Right hindlimb (tissue), 1 donor: Measurements from ENCODE around the gene GGT6.

Experiments used
- DNase-seq: peaks from one replicate; pipeline ENCODE4 v3.0.0-alpha.2; 2018

GGT6 gene

DNA sequence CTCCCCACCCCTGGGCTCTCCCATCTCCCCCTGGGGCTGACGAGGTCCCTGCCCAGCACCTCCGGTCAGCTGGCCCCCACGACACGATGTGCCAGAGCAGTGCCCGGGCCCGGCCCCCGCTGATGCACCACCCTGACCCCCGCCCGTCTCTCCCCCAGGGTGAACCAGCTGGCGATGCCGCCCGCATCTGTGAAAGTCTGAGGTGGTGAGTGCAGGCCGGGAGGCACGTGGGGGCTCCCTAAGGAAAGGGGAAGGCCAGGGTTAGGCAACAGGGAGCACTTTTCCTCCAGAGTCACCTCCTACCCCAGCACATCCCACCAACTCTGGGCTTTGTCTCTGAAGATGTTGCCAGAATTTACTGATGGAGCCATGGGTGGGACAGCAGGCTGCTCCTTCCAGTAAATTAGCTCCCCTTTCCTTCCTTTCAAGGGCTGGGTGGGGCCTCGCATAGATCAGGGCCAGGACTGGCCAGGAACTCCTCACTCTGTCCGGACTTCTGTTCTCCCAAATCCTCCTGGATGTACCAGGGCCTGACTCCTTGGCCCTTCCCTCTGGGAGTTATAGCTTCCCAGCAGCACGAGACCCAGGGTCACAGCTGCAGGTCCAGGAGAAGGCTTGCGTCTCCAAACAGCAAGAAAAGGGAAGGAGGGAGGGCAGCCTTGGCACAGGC, 23.5 kb downstream of the GGT6 start:
- peak; percentile 44 for DNase-seq

- DNase-seq = peak; percentile 62
Measured at GRCh38 chr17:4536259-4536741, 24.1 kb downstream of the GGT6 start.

DNA sequence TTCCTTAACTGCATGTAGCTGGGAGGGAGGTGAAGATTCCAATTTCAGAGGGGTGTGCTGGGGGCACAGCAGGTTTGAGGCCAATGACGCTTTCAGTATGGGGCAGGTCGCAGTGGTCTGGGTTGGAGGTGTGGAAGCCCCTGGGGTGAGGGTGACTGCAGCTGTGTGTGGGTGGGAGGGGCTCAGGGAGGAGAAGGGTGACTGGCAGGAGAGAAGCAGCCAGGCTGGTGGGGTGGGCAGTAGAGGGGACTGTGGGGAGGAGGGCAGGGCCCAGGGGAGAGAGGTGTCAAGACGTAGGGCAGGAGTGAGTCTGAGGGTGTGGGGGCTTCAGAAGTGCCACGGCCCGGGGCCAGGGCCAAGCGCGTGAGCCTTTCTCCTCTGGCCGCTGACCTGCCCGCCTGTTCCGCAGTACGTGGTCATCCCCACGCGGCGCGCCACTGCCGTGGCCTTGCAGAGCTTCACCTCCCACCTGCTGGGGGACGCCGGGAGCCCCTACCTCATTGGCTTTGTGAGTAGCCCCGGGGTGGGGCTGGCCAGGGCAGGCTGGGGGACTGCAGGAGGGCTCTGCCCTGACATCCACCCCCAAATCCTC, 24.6 kb downstream of the GGT6 start:
- peak; percentile 27 for DNase-seq

DNA sequence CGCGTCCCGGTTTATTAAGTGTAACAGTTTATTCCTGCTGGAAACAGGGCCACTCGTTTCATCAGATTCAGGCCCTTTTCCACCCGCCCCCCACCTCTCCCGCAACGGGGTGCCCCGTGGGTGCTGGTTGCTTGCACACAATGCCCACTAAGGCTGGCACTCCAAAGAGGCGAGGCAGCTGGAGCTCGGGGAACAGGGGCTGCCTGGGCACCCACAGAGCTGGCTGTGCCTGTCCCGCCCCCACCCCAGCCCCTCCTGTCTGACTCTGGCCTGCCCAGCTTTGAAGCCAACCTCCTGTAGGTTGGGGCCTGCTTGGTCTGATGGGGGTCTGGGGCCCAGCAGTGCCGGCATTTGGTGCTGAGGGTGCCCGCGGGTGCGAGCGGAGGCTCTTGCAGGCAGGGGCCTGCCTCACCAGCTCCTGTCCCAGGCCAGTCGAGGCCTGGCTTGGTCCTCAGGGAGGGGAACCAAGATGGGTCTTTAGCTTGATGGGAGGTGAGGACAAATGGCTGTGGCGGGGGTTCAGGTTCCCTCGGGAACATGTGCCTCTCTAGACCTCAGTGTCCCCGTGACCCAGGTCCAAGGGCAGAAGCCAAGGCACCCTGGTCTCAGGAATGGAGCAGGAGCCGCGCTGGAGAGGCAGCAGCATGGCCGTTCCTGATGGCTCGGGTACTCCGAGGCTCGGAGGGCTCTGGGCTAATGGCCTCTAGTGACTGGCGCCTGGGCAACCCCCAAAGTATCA, 25.3 kb downstream of the GGT6 start:
- peak; percentile 20 for DNase-seq

DNA sequence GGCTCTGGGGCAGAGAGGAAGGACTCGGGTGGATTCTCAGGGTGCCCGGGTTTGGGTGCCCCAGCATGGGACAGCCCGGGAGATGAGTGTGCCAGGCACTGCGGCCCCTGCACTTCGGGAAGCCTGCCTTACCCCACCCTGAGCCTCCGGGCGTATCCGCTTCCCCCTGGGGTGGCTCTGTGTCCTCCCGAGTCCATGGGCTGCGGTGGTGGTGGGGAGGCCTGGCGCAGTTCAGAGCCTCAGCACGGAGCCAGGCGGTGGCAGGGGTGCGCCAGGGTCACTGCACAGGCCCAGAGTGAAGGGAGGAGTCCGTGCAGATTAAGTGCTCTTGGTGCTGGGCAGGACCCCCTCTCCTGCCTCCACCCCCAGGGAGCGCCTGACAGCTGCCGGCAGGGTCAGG, 25.9 kb downstream of the GGT6 start:
- DNase-seq = peak; percentile 33

GRCh38 chr17:4533523-4534504, 26.6 kb downstream of the GGT6 start:
- peak; percentile 61 for DNase-seq

DNA sequence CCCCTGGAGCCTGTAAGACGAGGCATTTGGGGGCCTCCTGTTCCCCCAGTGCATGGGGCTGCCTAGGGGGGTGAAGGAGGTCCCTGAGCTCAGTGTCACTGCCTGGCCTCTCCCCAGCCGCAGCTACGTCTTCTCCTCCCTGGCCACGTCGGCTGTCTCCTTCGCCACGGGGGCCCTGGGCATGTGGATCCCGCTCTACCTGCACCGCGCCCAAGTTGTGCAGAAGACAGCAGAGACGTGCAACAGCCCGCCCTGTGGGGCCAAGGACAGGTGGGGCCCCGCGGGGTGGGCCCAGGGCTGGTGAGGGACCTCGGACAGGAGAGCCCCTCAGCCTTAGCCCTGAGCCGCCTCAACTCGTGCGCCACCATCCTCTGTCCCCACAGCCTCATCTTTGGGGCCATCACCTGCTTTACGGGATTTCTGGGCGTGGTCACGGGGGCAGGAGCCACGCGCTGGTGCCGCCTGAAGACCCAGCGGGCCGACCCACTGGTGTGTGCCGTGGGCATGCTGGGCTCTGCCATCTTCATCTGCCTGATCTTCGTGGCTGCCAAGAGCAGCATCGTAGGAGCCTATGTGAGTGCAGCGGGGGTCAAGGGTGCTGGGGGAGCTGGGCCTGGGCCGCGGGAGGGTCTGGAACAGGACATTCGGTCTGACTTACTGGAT, 27.4 kb downstream of the GGT6 start:
- peak; percentile 17 for DNase-seq

DNA sequence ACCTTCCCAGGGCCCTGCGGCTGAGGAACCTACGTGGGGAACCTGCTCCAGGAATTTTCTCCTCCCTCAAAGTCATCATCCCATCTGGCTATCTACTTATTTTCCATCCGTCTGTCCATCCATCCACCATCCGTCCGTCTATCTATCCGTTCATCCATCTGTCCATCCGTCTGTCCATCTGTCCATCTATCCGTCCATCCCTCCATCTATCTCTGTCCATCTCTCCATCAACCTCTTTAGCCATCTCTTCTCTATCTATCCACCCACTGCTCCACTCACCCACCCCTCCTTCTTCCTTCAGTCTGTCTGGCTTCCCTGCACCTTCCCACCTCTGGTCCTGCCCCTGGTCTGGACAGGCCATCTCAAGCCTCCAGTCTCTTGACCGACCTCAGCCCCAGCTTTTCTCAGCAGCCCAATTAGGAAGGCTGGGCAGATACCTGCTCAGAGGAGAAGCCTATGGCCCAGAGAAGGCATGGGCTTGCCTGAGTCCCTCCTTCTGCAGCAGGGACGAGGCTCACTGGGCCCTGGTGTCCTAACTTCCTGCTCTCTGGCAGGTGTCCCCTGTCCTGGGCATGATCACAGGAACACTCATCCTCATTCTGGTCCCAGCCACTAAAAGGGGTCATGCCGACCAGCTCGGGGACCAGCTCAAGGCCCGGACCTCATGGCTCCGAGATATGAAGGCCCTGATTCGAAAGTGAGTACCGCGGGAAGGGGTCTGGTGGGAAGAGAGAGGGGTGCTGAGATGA, 28.2 kb downstream of the GGT6 start:
- DNase-seq = no peak

DNA sequence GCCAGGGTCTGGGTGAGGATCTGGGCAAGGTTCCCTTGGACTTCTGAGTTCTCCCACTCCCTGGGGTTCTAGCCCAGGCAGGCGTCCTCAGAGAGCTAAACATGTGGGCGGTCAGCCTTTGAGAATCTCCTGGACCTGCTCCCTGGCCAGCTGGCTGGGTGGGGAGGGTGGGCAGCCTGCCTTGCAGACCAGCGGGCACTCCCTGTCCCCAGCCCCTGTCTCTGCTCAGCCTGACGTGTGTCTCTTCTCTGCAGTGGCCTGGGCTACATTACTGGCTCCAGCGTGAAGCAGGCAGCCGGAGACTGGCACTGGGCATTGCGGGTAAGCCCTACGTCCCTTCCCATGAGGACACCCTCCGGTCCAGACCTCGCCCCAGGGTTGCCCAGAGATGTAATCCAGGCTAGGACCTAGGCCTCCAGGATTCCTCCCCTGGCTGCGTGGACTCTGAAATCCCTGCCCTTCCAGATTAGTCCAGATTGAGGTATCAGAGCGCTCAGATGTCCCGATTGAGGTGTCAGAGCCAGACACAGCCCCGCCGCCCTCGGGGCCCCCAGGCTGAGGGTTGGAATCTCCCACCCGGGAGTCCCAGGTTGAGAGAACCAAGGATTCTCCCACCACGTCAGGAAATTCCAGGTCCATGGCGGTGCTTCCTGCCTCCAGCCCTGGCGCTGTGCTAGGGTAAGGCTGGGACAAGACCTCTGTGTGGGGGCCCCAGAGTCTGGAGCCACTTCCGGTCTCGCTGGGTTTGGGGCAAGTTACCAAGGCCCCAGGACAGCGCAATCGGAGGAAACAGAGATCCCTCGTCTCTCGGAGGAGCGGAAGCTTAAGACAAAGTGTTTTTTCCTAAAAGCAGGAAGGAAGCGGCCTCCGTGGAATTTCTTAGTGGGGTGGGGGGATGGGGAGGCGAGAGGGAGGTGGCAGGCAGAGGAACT, 29.3 kb downstream of the GGT6 start:
- peak; percentile 37 for DNase-seq

- no peak for DNase-seq
Measured at GRCh38 chr17:4529533-4530152, 30.7 kb downstream of the GGT6 start.

GRCh38 chr17:4527566-4528125, 32.7 kb downstream of the GGT6 start:
- no peak for DNase-seq

GRCh38 chr17:4527134-4527533, 33.2 kb downstream of the GGT6 start:
- no peak for DNase-seq

GRCh38 chr17:4525691-4526397, 34.5 kb downstream of the GGT6 start:
- DNase-seq = no peak

GRCh38 chr17:4523946-4524345, 36.4 kb downstream of the GGT6 start:
- DNase-seq = no peak

DNA sequence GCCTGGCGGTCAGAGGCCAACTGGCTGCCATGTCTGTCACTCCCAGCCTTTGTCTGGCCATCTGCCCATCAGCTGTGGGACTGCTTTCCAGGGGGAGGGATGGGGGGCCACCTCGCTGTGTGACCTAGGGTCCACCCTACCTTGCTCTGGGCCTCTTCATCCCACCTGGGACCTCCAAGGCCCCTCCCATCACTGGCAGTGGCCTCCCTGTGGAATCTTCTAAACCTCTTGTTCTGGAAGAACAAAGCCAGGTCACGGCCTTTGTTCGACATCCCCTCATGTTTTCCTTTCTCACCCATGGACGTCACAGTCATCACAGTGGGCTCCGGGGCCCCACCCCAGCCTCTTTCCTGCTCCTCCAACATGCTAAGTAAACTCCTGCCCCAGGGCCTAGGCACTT, 37.7 kb downstream of the GGT6 start:
- no peak for DNase-seq

GRCh38 chr17:4520894-4521600, 39.3 kb downstream of the GGT6 start:
- DNase-seq = no peak

- DNase-seq = no peak
Measured at GRCh38 chr17:4520060-4520893, 40.1 kb downstream of the GGT6 start.
